ENCODE results near the gene ARHGAP33. TPM values are rescaled to one million over a fixed set of nuclear protein-coding genes. Genes with fewer than 3 reads are reported as not detected.
A peak's percentile ranks its signal among the peaks of the same experiment; 100 is the strongest.

Gene ARHGAP33
- total and polyA plus RNA-seq, 7 donors = 0.68 to 4.0 (median 1.4) TPM

DNA sequence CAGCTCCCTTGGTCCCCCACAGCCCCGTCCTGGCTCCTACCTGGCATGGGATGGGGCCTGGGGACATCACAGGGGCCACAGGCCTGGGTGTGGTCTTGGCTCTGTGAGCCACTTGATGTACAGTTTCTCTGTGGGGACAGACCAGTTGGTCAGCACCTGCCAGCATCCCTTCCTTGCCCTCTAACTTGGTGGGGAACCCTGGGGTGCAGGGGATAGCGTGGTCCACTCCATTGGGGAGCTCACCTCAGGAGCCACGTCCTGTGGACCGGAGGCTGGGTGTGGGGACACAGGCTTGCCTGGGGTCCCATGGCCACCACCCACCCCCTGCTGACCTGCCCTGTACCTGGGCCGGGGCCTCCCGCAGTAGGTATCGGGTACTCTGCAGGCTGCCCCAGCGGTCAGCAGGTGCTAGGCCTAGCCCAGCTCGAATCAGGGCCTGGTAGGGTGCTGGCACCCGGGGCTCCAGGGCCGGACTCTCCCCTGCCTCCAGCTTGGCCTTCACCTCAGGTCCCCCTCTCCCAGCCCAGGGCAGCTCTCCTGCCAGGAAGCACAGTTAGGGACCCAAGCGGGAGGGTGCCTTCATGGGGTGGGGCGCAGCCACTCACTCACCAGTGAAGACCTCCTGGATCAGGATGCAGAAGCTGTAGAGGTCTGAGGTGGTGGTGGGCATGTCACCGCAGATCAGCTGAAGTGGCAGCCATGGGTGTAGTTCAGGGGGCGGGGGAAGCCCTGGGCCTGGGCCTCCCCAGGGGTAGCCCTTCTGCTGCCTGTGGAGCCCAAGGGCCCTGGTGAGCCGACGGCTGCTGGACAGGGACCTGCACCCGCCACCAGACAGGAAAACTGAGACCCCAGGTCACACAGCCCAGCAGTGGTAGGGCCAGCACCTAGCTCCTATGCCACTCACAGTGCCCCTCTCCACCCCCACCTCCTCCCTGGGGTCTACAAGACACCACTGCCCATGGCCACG lies 14.9 kb downstream of the ARHGAP33 start:
- no peak for DNase-seq
- 79 to 85% (median 84%) methylated on average over 16 to 19 of the region's 19 CpGs for WGBS, 3 donors
- no peak overlapping the region for H3K27ac ChIP-seq
- no peaks in the 10 kb centered on the region for H3K36me3 ChIP-seq (ENCODE audit: insufficient read depth in 1 of 2, low read depth in 1 of 2)
- no peaks in the 10 kb centered on the region for H3K4me1 ChIP-seq
- no peak for ATAC-seq
- H3K4me3 ChIP-seq = no peak overlapping the region
- TF ChIP-seq CTCF (IDR thresholded peaks at IDR 0.05) = no peak
- H3K27me3 ChIP-seq (ENCODE audit: insufficient read depth in 3 of 3, low read length in 2 of 3) = peaks cover 0 to 4% (median 0%) of the 10 kb centered on the region in 3 donors
- H3K9me3 ChIP-seq = no peaks in the 10 kb centered on the region
- intact Hi-C loops (cut with DNase I) = no loop called here

- WGBS, 3 donors = 52 to 61% (median 55%) methylated on average over 17 to 20 of the region's 20 CpGs
- ATAC-seq (peak in 1 of 4 donors; percentile 43), DNase-seq (no peak)
Measured at GRCh38 chr19:35790981-35791813, 15.8 kb downstream of the ARHGAP33 start.

GRCh38 chr19:35791814-35792279 lies 16.5 kb downstream of the ARHGAP33 start:
- ATAC-seq = no peak
- WGBS, 3 donors = 85 to 86% (median 85%) methylated on average over 9 of the region's 9 CpGs

More at GRCh38 chr19:35790981-35791813, 15.8 kb downstream of the ARHGAP33 start:
- no peak overlapping the region for H3K4me3 ChIP-seq
- H3K4me1 ChIP-seq = no peaks in the 10 kb centered on the region
- intact Hi-C loops (cut with DNase I) = no loop called here
- peaks cover 0 to 6% (median 0%) of the 10 kb centered on the region in 3 donors for H3K27me3 ChIP-seq (ENCODE audit: insufficient read depth in 3 of 3, low read length in 2 of 3)
- H3K36me3 ChIP-seq (ENCODE audit: insufficient read depth in 1 of 2, low read depth in 1 of 2) = no peaks in the 10 kb centered on the region
- H3K9me3 ChIP-seq = no peaks in the 10 kb centered on the region
- TF ChIP-seq CTCF (IDR thresholded peaks at IDR 0.05) = no peak
- no peak overlapping the region for H3K27ac ChIP-seq

DNA sequence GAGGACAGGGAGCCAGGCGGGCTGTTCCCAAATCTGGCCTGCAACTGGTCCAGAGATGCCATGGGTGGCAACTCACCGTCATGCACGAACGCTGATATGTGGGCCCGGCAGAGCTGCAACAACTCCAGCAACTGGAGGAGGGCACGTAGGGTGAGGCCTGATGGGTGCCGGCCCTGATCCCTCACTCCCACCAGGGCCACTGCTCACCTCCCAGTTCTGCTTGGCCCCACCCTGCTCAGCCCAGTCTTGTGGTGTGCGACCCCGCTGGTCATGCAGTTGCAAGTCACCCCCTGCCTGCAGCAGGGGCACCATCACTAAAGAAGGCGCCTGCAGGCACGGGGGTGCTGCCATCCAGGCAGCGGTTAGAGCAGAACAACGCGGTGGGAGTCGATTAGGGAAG lies 16.9 kb downstream of the ARHGAP33 start:
- ATAC-seq = no peak
- no peak for TF ChIP-seq CTCF (IDR thresholded peaks at IDR 0.05)
- H3K27me3 ChIP-seq (ENCODE audit: insufficient read depth in 3 of 3, low read length in 2 of 3) = peaks cover 0 to 17% (median 3%) of the 10 kb centered on the region in 3 donors
- intact Hi-C loops (cut with DNase I) = no loop called here
- H3K9me3 ChIP-seq = no peaks in the 10 kb centered on the region
- WGBS, 3 donors = 77 to 82% (median 79%) methylated on average over 15 of the region's 15 CpGs
- no peak overlapping the region for H3K27ac ChIP-seq
- H3K4me3 ChIP-seq = no peak overlapping the region
- H3K36me3 ChIP-seq (ENCODE audit: insufficient read depth in 1 of 2, low read depth in 1 of 2) = no peaks in the 10 kb centered on the region
- H3K4me1 ChIP-seq = no peaks in the 10 kb centered on the region
- no peak for DNase-seq

More at GRCh38 chr19:35791814-35792279, 16.5 kb downstream of the ARHGAP33 start:
- no peaks in the 10 kb centered on the region for H3K4me1 ChIP-seq
- H3K27me3 ChIP-seq (ENCODE audit: insufficient read depth in 3 of 3, low read length in 2 of 3) = peaks cover 0 to 12% (median under 1%) of the 10 kb centered on the region in 3 donors
- no peak for TF ChIP-seq CTCF (IDR thresholded peaks at IDR 0.05)
- DNase-seq = no peak
- H3K4me3 ChIP-seq = no peak overlapping the region
- intact Hi-C loops (cut with DNase I) = no loop called here
- no peak overlapping the region for H3K27ac ChIP-seq
- no peaks in the 10 kb centered on the region for H3K36me3 ChIP-seq (ENCODE audit: insufficient read depth in 1 of 2, low read depth in 1 of 2)
- H3K9me3 ChIP-seq = no peaks in the 10 kb centered on the region
